GM21786 (cell line): ENCODE data around the gene TMEM217.

Experiments
- ATAC-seq: cut with Tn5 transposase; IDR thresholded peaks from one replicate; pipeline ENCODE4 v1.9.1; 2021; ENCODE audit not compliant: unreplicated experiment

TMEM217 gene

DNA sequence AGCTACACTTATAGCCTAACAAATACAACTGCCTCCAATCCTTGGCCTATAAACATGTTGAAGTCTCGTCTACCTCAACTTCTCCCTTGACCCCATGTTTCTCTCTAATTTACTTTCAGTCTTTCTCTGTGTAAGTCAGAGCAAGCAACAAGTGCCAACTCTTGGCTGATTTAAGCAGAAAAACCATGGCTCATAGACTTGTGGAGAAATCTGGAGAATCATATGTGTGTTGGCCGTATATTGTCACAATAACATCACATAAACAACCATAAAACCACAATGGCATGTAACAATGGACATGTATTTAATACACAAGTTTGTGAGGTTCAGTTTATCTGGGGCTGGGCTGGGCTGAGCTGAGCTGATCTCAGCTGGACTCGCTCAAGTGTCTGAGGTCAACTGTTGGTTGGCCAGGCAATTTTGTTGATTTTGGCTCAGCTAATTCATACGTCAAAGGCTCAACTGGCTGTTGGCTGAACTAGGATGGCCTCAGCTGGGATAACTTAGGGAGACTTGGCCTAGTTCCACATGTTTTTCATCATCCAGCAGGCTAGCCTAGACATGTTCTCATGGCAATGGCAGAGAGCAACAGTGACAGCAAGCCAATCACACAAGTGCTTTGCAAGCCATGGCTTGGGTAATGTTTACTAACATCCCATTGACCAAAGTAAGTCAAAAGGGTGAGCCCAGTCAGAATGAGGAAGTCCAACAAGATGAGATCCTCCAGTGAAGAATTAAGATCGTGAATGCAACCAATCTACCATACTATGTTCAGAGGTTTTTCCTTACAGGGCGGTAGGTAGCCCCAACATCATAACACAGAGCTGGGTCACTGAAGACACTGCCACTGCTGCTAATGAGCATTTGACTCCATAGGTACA, 13.3 kb downstream of the TMEM217 start:
- no peak for ATAC-seq

DNA sequence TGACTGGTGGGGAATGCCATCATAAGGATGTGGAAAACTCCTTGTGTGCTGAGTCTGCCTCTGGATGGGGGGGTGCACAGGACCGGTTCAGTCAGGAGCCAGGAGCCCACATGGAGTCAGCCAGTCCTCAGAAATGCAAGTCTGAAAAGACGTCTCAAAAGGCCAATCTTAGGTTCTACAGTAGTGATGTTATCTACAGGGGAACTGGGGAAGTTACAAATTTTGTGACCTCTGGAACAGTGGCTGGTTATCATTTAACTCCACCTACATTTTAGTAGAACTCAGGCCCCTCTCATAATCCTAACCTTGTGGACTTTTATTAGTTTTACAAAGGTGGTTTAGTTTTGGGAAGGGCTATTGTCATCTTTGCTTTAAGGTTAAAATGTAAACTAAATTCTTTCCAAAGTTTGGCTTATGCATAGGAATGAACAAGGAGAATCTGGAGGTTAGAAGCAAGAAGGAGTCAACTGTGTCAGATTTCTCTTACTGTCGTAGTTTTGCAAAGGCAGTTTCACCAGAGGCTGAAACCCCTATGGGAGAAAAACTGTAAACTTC, 14.1 kb downstream of the TMEM217 start:
- ATAC-seq: no peak

DNA sequence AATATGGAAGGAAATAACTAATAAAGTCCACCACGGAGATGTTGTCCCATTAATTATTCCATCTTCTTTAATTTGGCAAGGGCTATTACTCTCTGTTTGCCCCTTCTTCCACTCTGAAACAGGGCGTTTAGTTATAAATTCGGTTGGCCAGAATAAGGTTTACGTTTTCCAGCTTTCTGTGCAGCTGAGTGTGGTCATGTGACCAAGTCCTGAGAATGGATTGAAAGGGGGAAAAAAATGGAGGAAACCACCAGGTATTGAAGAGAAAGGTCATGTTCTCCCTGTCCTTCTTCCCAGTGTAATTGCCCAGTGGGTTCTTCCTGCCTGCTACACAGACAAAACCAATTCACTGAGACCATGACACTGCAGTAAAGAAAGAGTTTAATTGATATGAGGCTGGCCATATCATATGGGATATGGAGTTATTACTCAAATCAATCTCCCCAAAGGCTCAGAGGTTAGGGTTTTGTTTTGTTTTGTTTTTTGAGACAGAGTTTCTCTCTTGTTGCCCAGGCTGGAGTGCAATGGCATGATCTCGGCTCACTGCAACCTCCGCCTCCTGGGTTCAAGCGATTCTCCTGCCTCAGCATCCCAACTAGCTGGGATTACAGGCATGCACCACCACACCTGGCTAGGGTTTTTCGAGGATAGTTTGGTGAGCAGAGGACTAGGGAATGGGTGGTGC, 14.7 kb downstream of the TMEM217 start:
- no peak for ATAC-seq

DNA sequence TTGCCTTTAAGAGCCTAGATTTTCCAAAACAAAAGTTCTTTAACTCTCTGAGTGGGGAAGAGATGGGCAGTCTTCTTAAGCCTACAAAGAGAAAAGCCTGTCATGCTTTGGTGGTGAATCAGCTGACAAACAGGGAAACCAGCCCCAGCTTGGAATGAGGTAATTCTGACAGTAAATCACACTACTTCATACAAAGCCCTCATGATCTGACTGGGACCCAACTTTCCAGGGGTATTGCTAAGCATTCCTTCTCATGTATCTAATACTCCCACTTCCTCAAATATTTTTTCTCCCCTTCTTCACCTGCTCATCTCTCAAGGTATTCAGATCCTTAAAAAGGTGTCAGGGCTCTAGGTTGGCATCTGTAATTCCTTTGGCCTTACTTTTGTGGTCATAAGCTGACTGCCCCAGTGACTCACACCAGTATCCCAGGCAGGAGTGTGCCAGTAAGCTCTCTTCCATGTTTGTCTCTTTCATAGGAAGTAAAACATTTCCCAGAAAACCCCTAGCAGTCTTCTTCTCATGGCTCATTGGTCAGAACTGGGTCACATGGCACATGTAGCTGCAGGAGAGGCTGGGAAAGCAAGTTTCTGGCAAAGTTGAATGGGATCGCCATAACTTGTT, 15.4 kb downstream of the TMEM217 start:
- no peak for ATAC-seq

DNA sequence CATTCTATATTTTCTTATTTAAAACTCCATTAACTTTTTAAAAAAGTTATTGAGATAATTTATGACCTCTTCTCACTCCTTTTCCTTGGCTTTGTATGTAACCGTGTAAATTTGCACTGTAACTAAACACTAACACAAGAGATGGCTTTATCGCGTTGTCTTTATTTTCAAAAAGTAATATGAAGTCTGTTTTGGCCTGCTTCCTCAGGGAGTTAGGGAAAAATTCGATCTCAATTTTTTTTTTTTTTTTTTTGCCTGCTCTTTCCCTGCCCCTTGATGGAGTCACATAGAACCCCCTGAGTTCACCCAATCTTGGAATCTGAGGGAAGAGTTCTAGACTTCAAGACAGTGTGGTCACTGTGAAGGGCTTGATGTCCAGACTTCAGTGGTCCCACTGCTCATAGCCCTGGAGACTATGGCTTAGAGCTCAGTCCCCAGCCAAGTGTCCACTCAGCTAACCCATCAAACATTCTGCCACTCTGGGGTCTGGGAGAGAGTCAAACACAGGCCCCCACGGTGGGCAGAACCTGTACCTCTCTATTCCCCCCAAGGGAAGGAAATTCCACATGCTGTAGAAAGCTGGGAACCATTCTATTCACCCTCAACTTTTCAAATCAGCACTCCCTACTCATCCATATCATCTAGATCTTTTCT, 16.0 kb downstream of the TMEM217 start:
- no peak for ATAC-seq

DNA sequence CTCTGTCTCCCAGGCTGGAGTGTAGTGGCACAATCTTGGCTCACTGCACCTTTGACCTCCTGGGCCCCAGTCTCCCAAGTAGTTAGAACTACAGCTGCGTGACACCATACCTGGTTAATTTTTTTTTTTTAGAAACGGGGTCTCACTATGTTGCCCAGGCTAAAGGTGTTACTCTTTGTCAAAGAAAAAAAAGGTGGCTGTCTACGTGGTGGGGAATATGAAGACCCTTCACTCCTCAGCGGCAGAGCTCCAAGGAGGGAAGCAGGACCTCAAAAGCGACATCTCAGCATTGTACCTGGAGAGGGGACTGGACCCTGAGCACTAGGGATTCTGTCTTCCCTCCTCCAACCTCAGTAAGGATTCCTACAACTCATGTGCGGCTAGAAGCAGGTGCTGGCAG, 16.8 kb downstream of the TMEM217 start:
- ATAC-seq: no peak

DNA sequence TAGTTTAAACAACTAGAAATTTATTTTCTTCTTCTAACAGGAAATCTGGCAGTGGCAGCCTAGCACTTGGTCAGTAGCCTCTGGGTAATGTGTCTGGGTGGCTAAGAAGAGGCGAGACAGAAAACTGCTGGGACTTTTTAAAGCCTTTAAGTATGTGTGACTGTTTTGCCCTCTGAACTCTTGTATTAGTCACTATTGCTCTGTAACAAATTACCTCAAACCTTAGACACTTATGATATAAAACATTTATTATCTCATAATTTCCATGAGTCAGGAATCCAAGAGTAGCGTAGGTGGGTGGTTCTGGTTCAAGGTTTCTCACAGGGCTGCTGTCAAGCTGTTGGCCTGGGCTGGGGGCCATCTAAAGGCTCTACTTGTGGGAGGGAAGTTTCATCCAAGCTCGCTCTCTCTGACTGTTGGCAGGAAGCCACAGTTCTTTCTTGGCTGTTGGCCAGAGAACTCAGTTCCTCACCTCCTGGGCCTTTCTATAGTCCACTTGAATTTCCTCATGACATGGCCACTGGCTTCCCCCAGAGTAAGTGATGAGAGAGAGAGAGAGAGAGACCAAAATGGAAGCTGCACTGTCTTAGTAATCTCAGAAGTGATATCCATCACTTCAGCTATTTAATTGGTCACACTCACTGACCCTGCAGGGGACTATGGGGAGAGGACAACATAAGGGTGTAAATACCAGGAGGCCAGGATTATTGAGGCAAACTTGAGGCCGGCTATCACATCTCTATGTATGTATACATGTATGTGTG, 17.8 kb downstream of the TMEM217 start:
- peak; percentile 63 for ATAC-seq

DNA sequence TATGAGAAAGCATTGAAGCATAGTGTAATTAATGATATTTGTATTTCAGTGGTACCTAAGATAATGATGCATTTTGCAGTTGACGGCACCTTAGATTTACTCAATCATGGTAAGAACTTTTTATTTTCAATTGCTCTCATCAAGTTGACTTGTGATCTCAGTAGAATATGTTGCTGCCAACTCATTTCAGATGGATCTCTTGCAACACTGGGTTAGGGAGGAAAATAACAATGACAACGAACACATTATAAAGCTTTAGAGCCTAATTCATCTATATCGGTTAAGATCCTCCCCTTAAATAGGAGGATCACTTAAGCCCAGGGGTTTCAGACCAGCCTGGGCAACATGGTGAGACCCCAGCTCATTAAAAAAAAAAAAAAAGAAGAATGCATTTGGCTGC, 18.4 kb downstream of the TMEM217 start:
- ATAC-seq: no peak

DNA sequence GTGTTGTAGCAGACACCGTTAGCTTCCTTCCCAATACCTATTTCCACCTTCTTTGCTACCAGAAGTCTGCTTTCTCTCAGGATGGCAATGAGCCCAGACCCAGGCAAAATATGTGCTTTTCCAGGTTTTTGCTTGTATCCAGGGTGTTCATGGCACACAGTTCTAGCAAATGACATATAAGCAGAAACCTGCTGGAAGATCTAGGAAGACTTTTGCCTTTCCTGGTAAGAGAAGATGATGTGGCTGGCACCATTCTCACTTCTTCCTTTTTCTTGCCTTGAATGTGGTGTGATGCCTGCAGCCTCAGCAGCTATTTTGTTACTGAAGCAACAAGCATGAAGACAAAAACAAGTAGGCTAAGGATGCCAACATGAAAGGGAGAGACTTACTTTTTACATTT, 19.6 kb downstream of the TMEM217 start:
- no peak for ATAC-seq

DNA sequence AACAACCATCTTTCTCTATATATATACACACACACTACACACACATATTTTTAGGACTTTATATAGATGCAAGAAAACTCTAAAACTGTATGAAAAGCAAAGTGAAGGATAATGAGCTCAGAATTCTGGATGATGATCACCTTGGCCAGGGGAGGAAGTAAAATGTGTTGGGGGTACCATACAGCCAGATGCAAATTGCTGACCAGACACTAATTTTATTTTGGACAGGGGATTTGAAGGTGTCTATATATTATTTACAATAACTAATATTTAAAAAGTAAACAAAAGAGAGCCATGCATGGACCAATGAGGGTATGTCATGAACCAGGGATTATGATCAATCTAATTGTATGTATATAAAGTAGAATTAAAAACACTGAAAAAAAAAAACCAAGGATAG, 20.2 kb downstream of the TMEM217 start:
- no peak for ATAC-seq

DNA sequence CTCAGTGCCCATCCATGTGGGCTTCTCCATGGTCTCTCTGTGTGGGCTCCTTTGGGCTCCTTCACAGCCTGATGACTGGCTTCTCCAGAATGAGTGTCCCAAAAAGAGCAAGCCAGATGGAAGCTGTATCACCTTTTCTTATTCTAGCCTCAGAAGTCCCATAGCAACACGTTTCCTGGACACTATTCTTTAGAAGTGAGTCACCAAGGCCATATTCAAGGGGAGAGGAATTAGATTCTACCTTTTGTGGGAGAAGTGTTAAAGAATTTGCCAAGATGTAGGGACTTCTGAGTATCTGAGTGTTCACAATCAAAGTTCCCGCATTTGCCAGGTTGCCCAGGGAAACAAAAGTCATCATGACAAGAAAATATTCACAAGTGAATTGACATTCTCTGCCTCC, 21.0 kb downstream of the TMEM217 start:
- ATAC-seq: no peak

DNA sequence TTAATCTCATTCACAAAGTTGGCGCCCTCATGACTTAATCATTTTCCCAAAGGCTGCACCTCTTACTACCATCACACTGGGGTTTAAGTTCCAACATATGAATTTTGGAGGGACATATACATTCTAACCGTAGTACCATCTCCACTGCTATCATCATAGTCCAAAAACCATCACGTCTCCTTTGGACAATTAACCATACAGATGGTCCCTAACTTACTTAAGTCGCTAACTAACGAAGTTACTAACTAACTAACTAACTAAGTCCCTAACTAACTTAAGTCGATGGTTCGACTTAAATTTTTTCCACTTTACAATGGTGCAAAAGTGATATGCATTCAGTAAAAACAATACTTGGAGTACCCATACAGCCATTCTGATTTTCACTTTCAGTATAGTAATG, 24.4 kb downstream of the TMEM217 start:
- no peak for ATAC-seq

DNA sequence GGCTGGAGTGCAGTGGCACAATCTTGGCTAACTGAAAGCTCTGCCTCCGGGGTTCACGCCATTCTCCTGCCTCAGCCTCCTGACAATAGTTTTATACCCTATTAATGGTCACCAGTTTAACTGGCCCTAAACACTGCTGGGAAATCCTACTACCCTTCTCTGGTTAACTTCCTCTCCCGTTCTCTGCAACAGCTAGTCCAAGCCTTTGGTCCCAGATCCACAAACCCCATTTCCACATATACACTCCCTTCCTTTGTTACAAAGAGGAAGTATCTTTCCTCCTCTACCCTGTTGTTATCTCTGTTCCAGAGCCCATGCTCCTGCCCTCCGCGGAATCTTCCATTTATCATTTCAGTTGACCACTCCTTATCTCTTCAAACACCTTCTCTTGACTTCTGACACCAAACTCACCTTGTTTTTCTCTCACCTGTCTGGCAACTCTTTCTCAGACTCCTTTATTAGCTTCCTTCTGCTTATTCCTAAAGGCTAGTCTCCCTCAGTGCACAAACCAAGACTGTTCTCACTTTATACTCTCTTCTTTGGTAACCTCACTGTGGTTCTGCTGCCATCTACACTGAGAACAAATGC, 25.4 kb downstream of the TMEM217 start:
- no peak for ATAC-seq

DNA sequence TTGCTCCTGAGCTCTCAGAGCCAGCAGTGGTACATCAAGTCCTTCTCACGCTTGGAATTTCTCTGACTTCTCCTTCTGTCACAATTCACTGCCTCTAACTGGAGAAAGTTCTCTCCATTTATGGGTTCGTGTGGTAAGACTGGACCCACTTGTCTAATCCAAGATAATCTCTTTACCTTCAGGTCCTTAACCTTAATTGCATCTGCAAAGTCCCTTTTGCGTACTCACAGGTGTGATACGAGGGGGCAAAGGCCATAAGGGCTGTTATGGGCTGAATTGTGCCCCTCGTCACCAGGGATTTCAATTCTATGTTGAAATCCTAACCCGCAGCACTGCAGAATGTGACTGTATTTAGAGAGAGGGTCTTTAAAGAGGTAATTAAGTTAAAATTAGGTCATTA, 27.8 kb downstream of the TMEM217 start:
- ATAC-seq: no peak

DNA sequence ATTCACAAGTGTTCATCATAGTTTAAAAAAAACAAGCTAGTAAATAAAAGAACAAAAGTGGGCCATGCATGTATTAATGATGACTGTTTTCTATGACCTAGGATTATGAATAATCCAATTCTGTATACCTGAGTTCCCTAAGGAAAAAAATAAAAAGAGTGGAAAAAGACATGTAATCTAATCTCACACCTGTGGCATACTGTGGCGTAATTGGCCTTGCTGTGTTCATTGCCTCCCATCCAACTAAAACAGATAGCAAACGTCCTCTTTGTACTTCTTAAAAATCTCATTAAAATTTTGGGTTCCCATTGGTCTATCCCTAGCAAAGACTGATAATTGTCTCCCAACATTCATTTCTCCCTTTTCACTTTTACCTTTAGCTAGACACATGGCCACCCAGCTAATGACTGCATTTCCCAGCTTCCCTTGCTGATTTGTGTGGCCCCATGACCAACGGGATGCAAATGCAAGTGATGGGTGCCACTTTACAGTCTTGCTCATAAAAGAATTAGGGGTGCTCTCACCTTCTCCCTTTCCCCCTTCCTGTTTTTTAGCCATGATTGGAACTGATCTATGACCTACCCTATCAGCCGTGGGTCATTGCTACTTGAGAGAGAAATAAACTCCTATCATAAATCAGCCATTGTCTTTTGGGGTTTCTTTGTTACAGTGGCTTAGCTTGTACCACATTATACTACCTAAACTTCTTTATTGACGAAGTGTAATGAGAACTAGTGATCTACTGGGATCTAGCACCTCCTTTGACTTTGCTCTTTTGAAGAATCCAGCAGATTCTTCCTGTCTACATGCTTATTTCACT, 32.4 kb downstream of the TMEM217 start:
- ATAC-seq: no peak

DNA sequence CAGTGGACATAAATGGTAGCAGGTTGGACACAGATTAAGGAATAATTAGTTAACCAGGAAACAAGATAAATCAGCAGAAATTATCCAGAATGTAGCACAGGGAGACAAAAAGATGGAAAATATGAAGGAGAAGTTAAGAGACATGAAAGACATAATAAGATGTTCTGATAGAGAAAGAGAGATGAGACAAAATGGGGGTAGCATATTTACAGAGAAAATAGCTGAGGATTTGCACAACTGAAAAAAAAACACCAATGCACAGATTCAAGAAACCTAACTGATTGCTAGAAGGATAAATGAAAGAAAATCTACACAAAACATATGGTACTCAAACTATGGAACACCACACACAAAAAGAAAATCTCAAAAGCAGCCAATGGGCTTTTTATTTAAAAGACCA, 35.0 kb downstream of the TMEM217 start:
- no peak for ATAC-seq

DNA sequence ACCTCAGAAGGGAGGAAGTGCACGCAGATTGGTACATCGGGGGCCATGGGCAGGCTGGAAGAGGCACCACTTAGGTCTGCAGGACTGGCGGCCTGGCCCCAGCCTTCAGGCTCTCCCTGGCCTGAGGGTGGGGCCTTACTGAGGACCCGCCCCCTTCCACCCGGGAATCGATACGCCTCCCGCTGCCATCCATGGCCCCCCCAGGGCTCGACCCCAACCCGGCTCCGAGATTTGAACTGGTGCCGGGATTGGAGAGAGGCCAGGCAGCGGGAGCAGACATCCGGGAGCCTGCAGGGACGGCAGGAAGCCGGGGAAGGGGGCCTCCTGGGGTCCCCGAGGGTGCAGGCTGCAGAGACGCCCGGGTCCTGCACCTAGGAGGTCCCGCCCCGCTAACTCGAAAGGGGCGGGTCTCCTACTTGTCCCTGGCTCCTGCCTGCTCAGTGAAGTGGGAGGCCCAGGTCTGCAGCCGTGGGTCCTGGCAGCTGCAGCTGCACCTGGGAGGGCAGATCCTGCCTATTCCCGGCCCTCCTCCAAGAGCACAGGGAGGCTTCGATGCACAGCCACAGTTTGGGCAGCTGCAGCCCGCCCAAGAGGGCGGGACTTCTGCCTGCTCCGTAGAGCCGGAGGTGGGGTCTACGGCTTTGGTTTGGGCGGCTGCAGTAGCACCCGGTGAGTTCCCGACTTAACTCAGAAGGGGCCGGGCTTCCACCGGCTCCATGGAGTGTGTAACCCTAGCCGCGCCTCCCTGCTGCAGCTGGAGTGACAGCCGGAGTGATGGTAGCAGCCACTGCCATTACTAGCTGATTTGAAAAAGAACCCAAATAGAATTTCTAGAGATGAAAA, 35.6 kb downstream of the TMEM217 start:
- ATAC-seq: peak; percentile 91

DNA sequence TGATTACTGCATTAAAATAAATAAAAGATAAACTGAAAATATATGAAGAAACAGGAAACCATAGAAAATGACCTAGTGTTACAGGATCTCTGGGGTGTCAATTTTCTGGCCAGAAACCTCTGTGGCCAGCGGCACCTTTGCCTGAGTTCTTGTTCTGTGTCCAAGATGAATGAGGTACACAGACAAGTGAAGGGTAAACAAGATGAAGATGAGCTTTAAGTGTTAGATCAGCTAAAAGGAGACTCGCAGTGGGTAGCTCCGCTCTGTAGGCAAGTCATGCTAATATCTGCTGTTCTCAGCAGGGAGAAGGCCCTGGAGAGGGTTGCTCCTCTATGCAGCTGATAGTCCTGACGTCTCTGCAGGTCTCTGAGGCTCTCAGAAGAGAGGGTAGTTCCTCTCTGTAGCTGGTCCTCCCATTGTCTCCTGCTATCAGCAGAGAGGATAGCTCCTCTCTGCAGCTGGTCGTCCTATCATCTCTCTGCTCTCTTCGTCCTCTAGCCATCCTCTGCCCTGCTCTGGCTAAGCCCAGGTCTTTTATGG, 36.3 kb downstream of the TMEM217 start:
- peak; percentile 3 for ATAC-seq
